Measurements from ENCODE around the gene TECPR1. TPM values are rescaled to one million over a fixed set of nuclear protein-coding genes. Genes with fewer than 3 reads are reported as not detected.

The TECPR1 gene
- total and polyA plus RNA-seq, 9 donors: 4.2 to 28.1 (median 21.4) TPM

GRCh38 chr7:98209166-98209920 is 42.7 kb downstream of the TECPR1 start:
- WGBS, 3 donors: 88 to 92% (median 92%) methylated on average over 17 of the region's 17 CpGs
- intact Hi-C loops (cut with DNase I): no loop called here
- H3K4me1 ChIP-seq (ENCODE audit: insufficient read depth): no peaks in the 10 kb centered on the region
- no peak for TF ChIP-seq POLR2A (IDR thresholded peaks at IDR 0.05)
- TF ChIP-seq CTCF (IDR thresholded peaks at IDR 0.05): no peak
- no peak for TF ChIP-seq EP300 (IDR thresholded peaks at IDR 0.05)
- no peak overlapping the region for H3K27ac ChIP-seq
- DNase-seq: peak in 1 of 5 donors; percentile 9
- H3K9me3 ChIP-seq: no peaks in the 10 kb centered on the region
- H3K36me3 ChIP-seq: no peaks in the 10 kb centered on the region
- H3K27me3 ChIP-seq: no peaks in the 10 kb centered on the region
- H3K4me3 ChIP-seq: no peak overlapping the region

GRCh38 chr7:98206451-98207330 is 45.3 kb downstream of the TECPR1 start:
- intact Hi-C loops (cut with DNase I): no loop called here
- WGBS, 3 donors: 83 to 92% (median 84%) methylated on average over 47 of the region's 47 CpGs
- no peaks in the 10 kb centered on the region for H3K36me3 ChIP-seq
- H3K27me3 ChIP-seq: no peaks in the 10 kb centered on the region
- DNase-seq: no peak
- H3K9me3 ChIP-seq: no peaks in the 10 kb centered on the region
- H3K4me1 ChIP-seq (ENCODE audit: insufficient read depth): no peaks in the 10 kb centered on the region
- H3K27ac ChIP-seq: no peak overlapping the region
- no peak for TF ChIP-seq POLR2A (IDR thresholded peaks at IDR 0.05)
- no peak for TF ChIP-seq EP300 (IDR thresholded peaks at IDR 0.05)
- no peak for TF ChIP-seq CTCF (IDR thresholded peaks at IDR 0.05)
- H3K4me3 ChIP-seq: no peak overlapping the region

GRCh38 chr7:98205162-98205845 is 46.7 kb downstream of the TECPR1 start:
- no peak overlapping the region for H3K4me3 ChIP-seq
- no peaks in the 10 kb centered on the region for H3K4me1 ChIP-seq (ENCODE audit: insufficient read depth)
- H3K27ac ChIP-seq: no peak overlapping the region
- no peaks in the 10 kb centered on the region for H3K36me3 ChIP-seq
- DNase-seq: no peak
- TF ChIP-seq CTCF (IDR thresholded peaks at IDR 0.05) (no peak), EP300 (IDR thresholded peaks at IDR 0.05) (no peak), POLR2A (IDR thresholded peaks at IDR 0.05) (no peak)
- no peaks in the 10 kb centered on the region for H3K9me3 ChIP-seq
- WGBS, 3 donors: 95 to 96% (median 95%) methylated on average over 47 of the region's 47 CpGs
- intact Hi-C loops (cut with DNase I): no loop called here
- H3K27me3 ChIP-seq: no peaks in the 10 kb centered on the region

- TF ChIP-seq EP300 (IDR thresholded peaks at IDR 0.05): no peak
- TF ChIP-seq POLR2A (IDR thresholded peaks at IDR 0.05): no peak
- TF ChIP-seq CTCF (IDR thresholded peaks at IDR 0.05): no peak
- Histone ChIP-seq H3K9me3 (no peaks in the 10 kb centered on the region), H3K36me3 (no peaks in the 10 kb centered on the region)
Measured at GRCh38 chr7:98204670-98205069, 47.4 kb downstream of the TECPR1 start.

More at GRCh38 chr7:98204670-98205069, 47.4 kb downstream of the TECPR1 start:
- Histone ChIP-seq H3K4me1 (ENCODE audit: insufficient read depth) (no peaks in the 10 kb centered on the region), H3K27me3 (no peaks in the 10 kb centered on the region), H3K27ac (no peak overlapping the region), H3K4me3 (no peak overlapping the region)
- 90 to 92% (median 91%) methylated on average over 11 of the region's 11 CpGs for WGBS, 3 donors
- no peak for DNase-seq
- intact Hi-C loops (cut with DNase I): no loop called here
